Activated CD4-positive, alpha-beta T cell treated with anti-CD3 and anti-CD28 coated beads, Interleukin-2, amount 50 U/mL, for 4 hours (primary cell): ENCODE data around the gene ARID5B.
"Not testable (repeated sequence)": the region's sequence is repeated elsewhere in the genome, so short reads cannot be mapped to it uniquely, and the experiment has no call there.

Experiments used
- DNase-seq, 2 experiments: peaks; one replicate each; pipeline ENCODE4 v3.0.0-alpha.2; 2020

The ARID5B gene

GRCh38 chr10:61965703-61966395, 64.3 kb downstream of the ARID5B start:
- DNase-seq, result no peak

- DNase-seq, result no peak
Measured at GRCh38 chr10:61967298-61967697, 65.8 kb downstream of the ARID5B start.

GRCh38 chr10:61970182-61971002, 68.9 kb downstream of the ARID5B start:
- DNase-seq, result no peak

- no peak for DNase-seq
Measured at GRCh38 chr10:61971003-61971325, 69.5 kb downstream of the ARID5B start.

- DNase-seq, result no peak
Measured at GRCh38 chr10:61973169-61973568, 71.7 kb downstream of the ARID5B start.

GRCh38 chr10:61973906-61974305, 72.4 kb downstream of the ARID5B start:
- DNase-seq, result no peak

- no peak for DNase-seq
Measured at GRCh38 chr10:61974601-61975390, 73.3 kb downstream of the ARID5B start.

- no peak for DNase-seq
Measured at GRCh38 chr10:61975391-61975932, 74.0 kb downstream of the ARID5B start.

GRCh38 chr10:61976951-61977721, 75.6 kb downstream of the ARID5B start:
- not testable (repeated sequence) for DNase-seq

GRCh38 chr10:61978965-61979364, 77.5 kb downstream of the ARID5B start:
- no peak for DNase-seq

GRCh38 chr10:61981460-61981859, 80.0 kb downstream of the ARID5B start:
- DNase-seq, result no peak

- DNase-seq, result no peak
Measured at GRCh38 chr10:61983255-61983654, 81.8 kb downstream of the ARID5B start.

- no peak for DNase-seq
Measured at GRCh38 chr10:61984803-61985418, 83.4 kb downstream of the ARID5B start.

- no peak for DNase-seq
Measured at GRCh38 chr10:61985715-61986114, 84.2 kb downstream of the ARID5B start.

- DNase-seq, result no peak
Measured at GRCh38 chr10:61986382-61986781, 84.9 kb downstream of the ARID5B start.

- DNase-seq, result no peak
Measured at GRCh38 chr10:61986788-61987492, 85.4 kb downstream of the ARID5B start.

- DNase-seq, result no peak
Measured at GRCh38 chr10:61987537-61987936, 86.0 kb downstream of the ARID5B start.

- DNase-seq, result peak in 1 of 2 experiments; percentile 13
Measured at GRCh38 chr10:61987951-61988379, 86.5 kb downstream of the ARID5B start.

GRCh38 chr10:61989995-61990760, 88.7 kb downstream of the ARID5B start:
- no peak for DNase-seq

- no peak for DNase-seq
Measured at GRCh38 chr10:61990761-61991135, 89.2 kb downstream of the ARID5B start.

GRCh38 chr10:61991166-61991565, 89.7 kb downstream of the ARID5B start:
- DNase-seq, result no peak
